HEK293 (cell line): ENCODE results near the gene GUCY1A2.

Source experiments
- CTCF ChIA-PET: fragments of 350-600 bp; formaldehyde crosslinking; extraction: SDS; loops from one replicate; lab custom pipeline; 2021; ENCODE audit warnings: antibody characterized with exemption; lab: Yijun Ruan, JAX
- POLR2A ChIA-PET: fragments of 300-600 bp; formaldehyde crosslinking; extraction: SDS; loops from one replicate; lab custom pipeline; 2020; ENCODE audit warnings: antibody characterized with exemption, inconsistent platforms; lab: Yijun Ruan, JAX
- H3K27ac ChIP-seq: fragments of 200-500 bp; sonication (Bioruptor generic); 2 replicates; pipeline ENCODE4 v1.5.1; 2014; ENCODE audit warnings: low read depth, low read length, control low read depth, inconsistent platforms; ENCODE audit errors: extremely low read depth
- H3K36me3 ChIP-seq, 2 experiments: fragments of 200-500 bp in 1 of 2; sonication (Bioruptor generic) in 1 of 2; 1 replicate in 1 of 2; 2 replicates in 1 of 2; pipeline ENCODE4 v1.5.1; 2014 to 2017; ENCODE audit warnings: inconsistent platforms in 2 of 2, low read length in 2 of 2; ENCODE audit not compliant: control insufficient read depth in 2 of 2, insufficient read depth in 1 of 2
- H3K4me1 ChIP-seq: fragments of 200-500 bp; sonication (Bioruptor generic); 2 replicates; pipeline ENCODE4 v1.5.1; 2014; ENCODE audit warnings: mild to moderate bottlenecking, low read length, inconsistent platforms; ENCODE audit not compliant: control insufficient read depth, insufficient read depth
- H3K4me3 ChIP-seq: 2 replicates; pipeline ENCODE4 v1.5.1; 2011; ENCODE audit warnings: low read depth, mild to moderate bottlenecking, control low read depth, low read length, moderate library complexity
- H3K9me3 ChIP-seq: fragments of 200-500 bp; sonication (Bioruptor generic); 2 replicates; pipeline ENCODE4 v1.5.1; 2014; ENCODE audit warnings: low read depth, low read length, inconsistent platforms; ENCODE audit not compliant: control insufficient read depth, insufficient read depth
- HOXC10 ChIP-seq: sonication (generic); formaldehyde crosslinking; IDR thresholded peaks from 2 replicates; pipeline ENCODE4 v1.8.1; 2023; ENCODE audit warnings: mild to moderate bottlenecking, missing genetic modification reagents
- KLF1 ChIP-seq: fragments of 450-650 bp; formaldehyde crosslinking; IDR thresholded peaks from 2 replicates; pipeline ENCODE4 v1.5.1; 2016; ENCODE audit warnings: missing biosample characterization, missing genetic modification characterization
- KLF16 ChIP-seq: fragments of 450-650 bp; formaldehyde crosslinking; IDR thresholded peaks from 2 replicates; pipeline ENCODE4 v1.5.1; 2017; ENCODE audit warnings: missing biosample characterization, missing genetic modification characterization
- MZF1 ChIP-seq: fragments of 450-650 bp; formaldehyde crosslinking; IDR thresholded peaks from 2 replicates; pipeline ENCODE4 v1.5.1; 2017; ENCODE audit warnings: missing biosample characterization, missing genetic modification characterization, borderline replicate concordance
- OSR2 ChIP-seq: fragments of 450-650 bp; formaldehyde crosslinking; IDR thresholded peaks from 2 replicates; pipeline ENCODE4 v1.5.1; 2016; ENCODE audit warnings: missing biosample characterization, missing genetic modification characterization
- PBX3 ChIP-seq: sonication (generic); formaldehyde crosslinking; IDR thresholded peaks from 2 replicates; pipeline ENCODE4 v1.8.1; 2022; ENCODE audit warnings: mild to moderate bottlenecking, moderate library complexity, missing genetic modification reagents
- SCRT1 ChIP-seq: fragments of 450-650 bp; formaldehyde crosslinking; IDR thresholded peaks from 2 replicates; pipeline ENCODE4 v1.5.1; 2016; ENCODE audit warnings: missing biosample characterization, missing genetic modification characterization, borderline replicate concordance
- ZFHX2 ChIP-seq: fragments of 450-650 bp; formaldehyde crosslinking; conservative IDR thresholded peaks from 2 replicates; pipeline ENCODE4 v1.5.1; 2016; ENCODE audit warnings: missing biosample characterization, missing genetic modification characterization
- ZNF138 ChIP-seq: fragments of 450-650 bp; formaldehyde crosslinking; IDR thresholded peaks from 2 replicates; pipeline ENCODE4 v1.5.1; 2016; ENCODE audit warnings: missing biosample characterization, missing genetic modification characterization, borderline replicate concordance
- ZNF266 ChIP-seq: fragments of 450-650 bp; formaldehyde crosslinking; IDR thresholded peaks from 2 replicates; pipeline ENCODE4 v1.5.1; 2016; ENCODE audit warnings: missing biosample characterization, missing genetic modification characterization, low read depth
- ZNF274 ChIP-seq, 2 experiments: fragments of 200-500 bp in 1 of 2; fragments of 450-650 bp in 1 of 2; sonication (Bioruptor generic) in 1 of 2; formaldehyde crosslinking in 1 of 2; IDR thresholded peaks; 2 replicates each; pipeline versions ENCODE4 v1.5.1 to v1.6.1; 2014 to 2016; ENCODE audit warnings: borderline replicate concordance in 1 of 2, inconsistent platforms in 1 of 2, low read length in 1 of 2, missing biosample characterization in 1 of 2, missing genetic modification characterization in 1 of 2
- ZNF280D ChIP-seq: fragments of 450-650 bp; formaldehyde crosslinking; IDR thresholded peaks from 2 replicates; pipeline ENCODE4 v1.5.1; 2016; ENCODE audit warnings: missing biosample characterization, missing genetic modification characterization
- ZNF292 ChIP-seq: fragments of 450-650 bp; formaldehyde crosslinking; IDR thresholded peaks from 2 replicates; pipeline ENCODE4 v1.5.1; 2016; ENCODE audit warnings: low read depth, missing biosample characterization, missing genetic modification characterization, borderline replicate concordance
- ZNF394 ChIP-seq: fragments of 450-650 bp; formaldehyde crosslinking; IDR thresholded peaks from 2 replicates; pipeline ENCODE4 v1.5.1; 2016; ENCODE audit warnings: missing biosample characterization, missing genetic modification characterization, mild to moderate bottlenecking, moderate library complexity, borderline replicate concordance
- ZNF433 ChIP-seq: fragments of 450-650 bp; formaldehyde crosslinking; IDR thresholded peaks from 2 replicates; pipeline ENCODE4 v1.5.1; 2016; ENCODE audit warnings: missing biosample characterization, missing genetic modification characterization, low read depth
- ZNF530 ChIP-seq: fragments of 450-650 bp; formaldehyde crosslinking; IDR thresholded peaks from 2 replicates; pipeline ENCODE4 v1.5.1; 2016; ENCODE audit warnings: low read depth, missing biosample characterization, missing genetic modification characterization
- ZNF544 ChIP-seq: fragments of 450-650 bp; formaldehyde crosslinking; IDR thresholded peaks from 2 replicates; pipeline ENCODE4 v1.5.0; 2017; ENCODE audit warnings: missing biosample characterization, missing genetic modification characterization
- ZNF548 ChIP-seq: fragments of 450-650 bp; formaldehyde crosslinking; IDR thresholded peaks from 2 replicates; pipeline ENCODE4 v1.5.1; 2016; ENCODE audit warnings: missing biosample characterization, missing genetic modification characterization
- ZNF629 ChIP-seq: fragments of 450-650 bp; formaldehyde crosslinking; IDR thresholded peaks from 2 replicates; pipeline ENCODE4 v1.5.1; 2017; ENCODE audit warnings: missing biosample characterization, missing genetic modification characterization
- ZSCAN23 ChIP-seq: fragments of 450-650 bp; formaldehyde crosslinking; IDR thresholded peaks from 2 replicates; pipeline ENCODE4 v1.5.1; 2016; ENCODE audit warnings: missing biosample characterization, missing genetic modification characterization
- ZSCAN5A ChIP-seq: fragments of 450-650 bp; formaldehyde crosslinking; IDR thresholded peaks from 2 replicates; pipeline ENCODE4 v1.5.1; 2016; ENCODE audit warnings: missing biosample characterization, missing genetic modification characterization
- ZXDB ChIP-seq: fragments of 450-650 bp; formaldehyde crosslinking; IDR thresholded peaks from 2 replicates; pipeline ENCODE4 v1.5.1; 2016; ENCODE audit warnings: missing biosample characterization, missing genetic modification characterization
- TF ChIP-seq, protein P1 (sequence below): fragments of 450-650 bp; formaldehyde crosslinking; IDR thresholded peaks from 2 replicates; pipeline ENCODE4 v1.5.1; 2017; ENCODE audit warnings: missing biosample characterization, missing genetic modification characterization
- TF ChIP-seq, protein P2 (sequence below): fragments of 450-650 bp; formaldehyde crosslinking; IDR thresholded peaks from 2 replicates; pipeline ENCODE4 v1.5.1; 2017; ENCODE audit warnings: missing biosample characterization, mild to moderate bottlenecking, missing genetic modification characterization, moderate library complexity
- TF ChIP-seq, protein P3 (sequence below): fragments of 450-650 bp; formaldehyde crosslinking; IDR thresholded peaks from 2 replicates; pipeline ENCODE4 v1.5.1; 2016; ENCODE audit warnings: missing biosample characterization, missing genetic modification characterization

The GUCY1A2 gene

GRCh38 chr11:106988151-106989077, 29.9 kb downstream of the GUCY1A2 start:
- CTCF ChIA-PET: interaction anchor here (0.5 to 1.2 kb wide), 7 partner anchors 15 to 266 kb away, joined by 3 to 6 read pairs (median 3); no protein-coding TSS in a partner anchor
- Histone ChIP-seq H3K36me3 (no peaks in the 10 kb centered on the region), H3K4me3 (no peak overlapping the region), H3K4me1 (peaks cover 2% of the 10 kb centered on the region; the same call in 1 of the 2 replicates), H3K27ac (peak overlapping the region; percentile 47), H3K9me3 (no peaks in the 10 kb centered on the region)
- POLR2A ChIA-PET: interaction anchor here (0.5 to 0.9 kb wide), 2 partner anchors 28 to 851 kb away, joined by 3 read pairs; no protein-coding TSS in a partner anchor
- TF ChIP-seq, protein P1, sequence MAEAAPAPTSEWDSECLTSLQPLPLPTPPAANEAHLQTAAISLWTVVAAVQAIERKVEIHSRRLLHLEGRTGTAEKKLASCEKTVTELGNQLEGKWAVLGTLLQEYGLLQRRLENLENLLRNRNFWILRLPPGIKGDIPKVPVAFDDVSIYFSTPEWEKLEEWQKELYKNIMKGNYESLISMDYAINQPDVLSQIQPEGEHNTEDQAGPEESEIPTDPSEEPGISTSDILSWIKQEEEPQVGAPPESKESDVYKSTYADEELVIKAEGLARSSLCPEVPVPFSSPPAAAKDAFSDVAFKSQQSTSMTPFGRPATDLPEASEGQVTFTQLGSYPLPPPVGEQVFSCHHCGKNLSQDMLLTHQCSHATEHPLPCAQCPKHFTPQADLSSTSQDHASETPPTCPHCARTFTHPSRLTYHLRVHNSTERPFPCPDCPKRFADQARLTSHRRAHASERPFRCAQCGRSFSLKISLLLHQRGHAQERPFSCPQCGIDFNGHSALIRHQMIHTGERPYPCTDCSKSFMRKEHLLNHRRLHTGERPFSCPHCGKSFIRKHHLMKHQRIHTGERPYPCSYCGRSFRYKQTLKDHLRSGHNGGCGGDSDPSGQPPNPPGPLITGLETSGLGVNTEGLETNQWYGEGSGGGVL: no peak
- TF ChIP-seq, protein P2, sequence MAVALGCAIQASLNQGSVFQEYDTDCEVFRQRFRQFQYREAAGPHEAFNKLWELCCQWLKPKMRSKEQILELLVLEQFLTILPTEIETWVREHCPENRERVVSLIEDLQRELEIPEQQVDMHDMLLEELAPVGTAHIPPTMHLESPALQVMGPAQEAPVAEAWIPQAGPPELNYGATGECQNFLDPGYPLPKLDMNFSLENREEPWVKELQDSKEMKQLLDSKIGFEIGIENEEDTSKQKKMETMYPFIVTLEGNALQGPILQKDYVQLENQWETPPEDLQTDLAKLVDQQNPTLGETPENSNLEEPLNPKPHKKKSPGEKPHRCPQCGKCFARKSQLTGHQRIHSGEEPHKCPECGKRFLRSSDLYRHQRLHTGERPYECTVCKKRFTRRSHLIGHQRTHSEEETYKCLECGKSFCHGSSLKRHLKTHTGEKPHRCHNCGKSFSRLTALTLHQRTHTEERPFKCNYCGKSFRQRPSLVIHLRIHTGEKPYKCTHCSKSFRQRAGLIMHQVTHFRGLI (tag by site-specific recombination): no peak
- TF ChIP-seq ZNF548 (tag by site-specific recombination): no peak
- TF ChIP-seq KLF16 (tag by site-specific recombination): no peak
- TF ChIP-seq ZNF544 (tag by site-specific recombination): no peak
- no peak for TF ChIP-seq ZNF266 (tag by site-specific recombination)
- no peak for TF ChIP-seq ZNF292 (tag by site-specific recombination)
- TF ChIP-seq KLF1 (tag by site-specific recombination): no peak
- TF ChIP-seq ZNF394: peak; percentile 45; the same call in 1 of the 2 replicates
- TF ChIP-seq PBX3 (CRISPR knock-in tag): no peak
- TF ChIP-seq ZNF629 (tag by site-specific recombination): peak; percentile 68
- TF ChIP-seq, protein P3, sequence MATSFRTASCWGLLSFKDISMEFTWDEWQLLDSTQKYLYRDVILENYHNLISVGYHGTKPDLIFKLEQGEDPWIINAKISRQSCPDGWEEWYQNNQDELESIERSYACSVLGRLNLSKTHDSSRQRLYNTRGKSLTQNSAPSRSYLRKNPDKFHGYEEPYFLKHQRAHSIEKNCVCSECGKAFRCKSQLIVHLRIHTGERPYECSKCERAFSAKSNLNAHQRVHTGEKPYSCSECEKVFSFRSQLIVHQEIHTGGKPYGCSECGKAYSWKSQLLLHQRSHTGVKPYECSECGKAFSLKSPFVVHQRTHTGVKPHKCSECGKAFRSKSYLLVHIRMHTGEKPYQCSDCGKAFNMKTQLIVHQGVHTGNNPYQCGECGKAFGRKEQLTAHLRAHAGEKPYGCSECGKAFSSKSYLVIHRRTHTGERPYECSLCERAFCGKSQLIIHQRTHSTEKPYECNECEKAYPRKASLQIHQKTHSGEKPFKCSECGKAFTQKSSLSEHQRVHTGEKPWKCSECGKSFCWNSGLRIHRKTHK (tag by site-specific recombination): no peak
- peak; percentile 46; the same call in 1 of the 2 replicates for TF ChIP-seq ZXDB (tag by site-specific recombination)
- no peak for TF ChIP-seq MZF1 (tag by site-specific recombination)
- no peak for TF ChIP-seq ZSCAN5A (tag by site-specific recombination)
- 0 out of 2 replicates have a peak, but pooled peaks have one; percentile 12 for TF ChIP-seq SCRT1 (tag by site-specific recombination)
- TF ChIP-seq ZNF530 (tag by site-specific recombination): no peak
- TF ChIP-seq OSR2 (tag by site-specific recombination): peak; percentile 70; the same call in 1 of the 2 replicates
- TF ChIP-seq ZNF280D (tag by site-specific recombination): no peak
- TF ChIP-seq HOXC10 (CRISPR knock-in tag): no peak
- TF ChIP-seq ZSCAN23 (tag by site-specific recombination): no peak
- no peak for TF ChIP-seq ZNF433 (tag by site-specific recombination)
- TF ChIP-seq ZFHX2 (tag by site-specific recombination): no peak
- no peak for TF ChIP-seq ZNF138 (tag by site-specific recombination)
- TF ChIP-seq ZNF274 (IDR thresholded peaks at IDR 0.05; ENCODE audit: low read length): no peak
- no peak for TF ChIP-seq ZNF274 (tag by site-specific recombination; IDR thresholded peaks at IDR 0.05; ENCODE audit: borderline replicate concordance)
